Activated gamma-delta T cell (primary cell): ENCODE measurements around the gene C5orf47.

ENCODE experiments used
- DNase-seq: peaks from one replicate; lab custom pipeline; 2025; lab: John Stamatoyannopoulos, UW

C5orf47 gene

DNA sequence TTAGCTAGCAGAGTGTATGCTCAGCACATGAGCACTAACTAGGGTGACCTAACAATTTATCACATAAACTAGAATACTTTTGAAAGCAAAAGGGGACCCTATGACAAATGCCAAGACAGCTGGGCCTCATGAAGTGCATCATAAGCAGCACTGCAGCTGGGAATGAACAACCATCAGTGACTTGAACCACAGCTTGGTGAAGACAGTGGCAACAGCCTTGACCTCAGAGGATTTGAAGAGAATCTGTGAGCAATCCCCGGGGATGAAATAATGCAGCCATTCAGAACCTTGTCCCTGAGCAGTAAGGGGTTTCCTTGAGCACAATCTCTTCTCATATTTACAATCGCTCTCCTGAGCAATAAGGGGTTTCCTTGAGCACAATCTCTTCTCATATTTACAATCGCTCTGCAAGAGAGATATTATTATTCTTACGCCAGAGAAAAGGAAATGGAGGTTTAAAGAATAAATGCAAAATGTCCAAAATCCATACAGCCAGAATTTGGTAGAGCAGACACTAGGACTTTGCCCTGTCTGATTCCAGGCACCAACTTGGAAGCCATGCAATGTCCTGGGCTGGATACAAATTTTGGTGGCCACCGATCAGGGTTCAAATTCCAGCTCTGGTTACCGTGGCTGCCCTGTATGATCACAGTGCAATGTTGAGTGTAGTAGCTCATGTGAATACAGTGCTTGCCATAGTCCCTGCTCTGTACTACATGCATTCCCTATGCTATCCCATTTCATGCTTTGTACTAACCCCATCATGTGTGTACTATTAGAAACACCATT lies 55.7 kb downstream of the C5orf47 start:
- DNase-seq, result no peak

- DNase-seq, result no peak
These were observed 56.6 kb downstream of the C5orf47 start, which contains the start of gene NSG2 for GRCh38 chr5:174045470-174046025. Gene NSG2 (plus strand): TSS chr5:174045706. CDS start chr5:174046756, 1,050 bp downstream.

- no peak for DNase-seq
These were observed 57.6 kb downstream of the C5orf47 start for GRCh38 chr5:174046558-174046957.

DNA sequence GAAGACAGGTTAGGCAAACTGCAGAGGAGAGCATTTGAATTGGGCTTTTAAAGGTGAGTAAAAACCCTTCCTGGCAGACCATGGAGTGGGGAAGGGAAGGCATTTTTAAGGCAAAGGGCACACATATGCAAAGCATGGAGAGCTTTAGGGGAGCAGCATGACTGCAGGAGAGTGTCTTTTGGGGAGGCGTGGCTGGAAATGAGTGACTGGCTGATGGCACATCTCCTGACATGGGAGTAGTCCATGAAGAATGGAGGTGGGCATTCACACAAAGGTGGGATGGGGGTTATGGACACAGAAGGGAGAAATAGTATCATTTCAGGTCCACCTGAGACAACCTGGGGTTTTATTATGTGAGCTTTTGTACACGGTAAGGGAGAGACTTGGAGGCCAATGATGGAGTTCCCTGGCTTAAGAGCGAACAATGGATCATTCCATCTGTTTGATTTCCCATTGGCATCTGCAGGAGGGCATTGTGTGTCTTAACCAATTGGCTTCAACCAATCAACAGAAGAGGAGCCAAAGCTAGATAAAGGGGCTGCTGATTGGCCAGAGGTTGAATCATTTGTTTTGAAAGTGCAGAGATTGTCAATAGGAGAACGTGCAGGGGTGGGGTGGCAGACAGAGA lies 58.6 kb downstream of the C5orf47 start:
- no peak for DNase-seq

GRCh38 chr5:174052636-174053035 lies 63.7 kb downstream of the C5orf47 start:
- DNase-seq, result no peak

- no peak for DNase-seq
These were observed 64.9 kb downstream of the C5orf47 start for GRCh38 chr5:174053905-174054304.
